ENCODE data around the gene MAL.

The MAL gene

DNA sequence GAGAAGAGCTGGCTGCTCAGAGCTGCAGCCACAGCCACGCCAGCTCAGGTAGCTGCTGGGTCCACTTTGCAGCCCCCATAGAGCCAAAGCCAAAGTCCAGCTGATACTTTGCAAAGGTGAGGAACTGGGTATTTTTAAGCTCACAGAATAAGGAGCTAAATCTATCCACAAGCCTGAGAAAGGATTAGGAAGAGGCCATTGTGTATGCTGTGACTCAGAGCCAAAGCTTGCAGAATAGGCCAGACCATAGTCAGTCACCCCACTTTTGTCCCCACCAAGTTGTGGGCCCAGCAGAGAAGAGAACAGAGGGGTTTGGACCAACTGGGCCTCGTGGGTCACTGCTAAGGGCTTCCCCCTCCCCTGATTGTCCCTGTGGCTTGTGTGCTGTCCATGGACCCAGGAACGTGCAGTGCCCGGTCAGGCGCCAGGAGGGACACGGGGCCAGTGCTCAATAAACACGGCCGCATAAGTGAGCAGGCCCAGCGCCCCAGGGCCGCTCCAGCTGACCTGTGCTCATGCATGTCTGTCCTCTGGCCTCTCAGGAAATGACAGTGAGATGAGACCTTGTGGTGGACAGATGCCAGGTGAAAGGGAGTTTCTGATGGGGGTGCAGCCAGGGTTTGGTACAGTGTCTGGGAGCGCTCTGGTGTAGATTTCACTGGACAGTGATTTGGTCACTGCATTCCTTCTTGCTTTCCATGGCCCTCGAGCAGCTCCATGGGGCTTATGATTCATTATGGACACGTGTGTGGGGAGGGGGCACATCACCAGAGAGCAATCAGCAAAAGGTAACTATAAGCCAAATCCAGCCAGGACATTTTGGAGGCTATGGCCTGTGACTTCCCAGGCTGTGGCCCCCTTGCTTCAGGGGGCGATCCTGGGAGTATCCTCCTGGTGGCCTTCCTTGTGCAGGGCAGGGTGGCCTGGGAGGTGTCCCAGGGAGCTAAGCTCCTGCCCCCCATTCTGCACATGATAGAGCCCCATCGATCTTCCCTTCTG is 31.3 kb downstream of the MAL start:
- H3K36me3 ChIP-seq (ENCODE audit: control insufficient read depth, insufficient read depth, low read length): no peaks in the 10 kb centered on the region
- TF ChIP-seq, protein P1, sequence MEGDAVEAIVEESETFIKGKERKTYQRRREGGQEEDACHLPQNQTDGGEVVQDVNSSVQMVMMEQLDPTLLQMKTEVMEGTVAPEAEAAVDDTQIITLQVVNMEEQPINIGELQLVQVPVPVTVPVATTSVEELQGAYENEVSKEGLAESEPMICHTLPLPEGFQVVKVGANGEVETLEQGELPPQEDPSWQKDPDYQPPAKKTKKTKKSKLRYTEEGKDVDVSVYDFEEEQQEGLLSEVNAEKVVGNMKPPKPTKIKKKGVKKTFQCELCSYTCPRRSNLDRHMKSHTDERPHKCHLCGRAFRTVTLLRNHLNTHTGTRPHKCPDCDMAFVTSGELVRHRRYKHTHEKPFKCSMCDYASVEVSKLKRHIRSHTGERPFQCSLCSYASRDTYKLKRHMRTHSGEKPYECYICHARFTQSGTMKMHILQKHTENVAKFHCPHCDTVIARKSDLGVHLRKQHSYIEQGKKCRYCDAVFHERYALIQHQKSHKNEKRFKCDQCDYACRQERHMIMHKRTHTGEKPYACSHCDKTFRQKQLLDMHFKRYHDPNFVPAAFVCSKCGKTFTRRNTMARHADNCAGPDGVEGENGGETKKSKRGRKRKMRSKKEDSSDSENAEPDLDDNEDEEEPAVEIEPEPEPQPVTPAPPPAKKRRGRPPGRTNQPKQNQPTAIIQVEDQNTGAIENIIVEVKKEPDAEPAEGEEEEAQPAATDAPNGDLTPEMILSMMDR (IDR thresholded peaks at IDR 0.05; ENCODE audit: insufficient read depth, low read length, poor library complexity, severe bottlenecking): no peak
- no peaks in the 10 kb centered on the region for H3K27me3 ChIP-seq (replicated peaks; ENCODE audit: control insufficient read depth, insufficient read depth, low read length)
- no peak overlapping the region for H3K4me3 ChIP-seq (replicated peaks; ENCODE audit: low read depth, low read length)
- no peak for DNase-seq (ENCODE audit: extremely low read depth, insufficient read length)

DNA sequence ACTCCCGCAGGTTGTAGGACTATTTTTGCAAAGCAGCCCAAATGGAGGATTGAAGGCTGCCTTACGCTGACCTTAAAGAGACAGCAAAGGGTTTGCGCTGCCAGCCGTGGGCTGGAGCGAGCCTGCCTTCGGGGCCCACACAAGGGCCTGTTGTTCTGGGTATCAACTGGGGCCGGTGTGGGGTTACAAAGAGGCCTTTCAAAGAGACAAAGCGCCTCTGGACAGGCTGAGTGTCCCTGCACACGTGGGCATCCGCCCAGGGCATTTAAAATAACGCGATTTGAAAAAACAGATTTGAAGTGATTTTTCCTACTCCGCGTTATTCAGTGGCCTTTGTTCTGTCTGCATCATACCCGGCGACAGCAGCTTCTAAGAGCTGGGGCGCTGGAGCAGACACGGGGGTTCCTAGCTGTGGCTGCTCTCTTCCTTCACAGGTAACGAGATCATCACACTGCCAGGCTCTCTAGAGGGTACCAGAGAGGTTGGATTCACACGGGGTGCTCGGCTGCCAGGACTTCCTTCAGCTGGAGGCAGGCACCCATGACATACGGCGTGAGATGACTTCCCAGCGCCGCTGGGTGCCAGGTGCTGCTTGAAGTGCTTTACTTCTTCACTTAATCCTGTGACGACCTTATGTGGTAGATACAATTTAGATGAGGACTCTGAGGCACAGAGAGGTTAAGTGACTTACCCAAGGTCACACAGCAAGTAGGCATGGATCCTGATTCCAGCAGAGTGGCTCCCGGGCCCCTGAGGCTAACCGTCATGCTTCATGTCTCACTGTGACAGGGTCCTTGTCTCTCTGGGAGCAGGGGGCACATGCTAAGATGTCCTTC is 32.2 kb downstream of the MAL start:
- no peak for DNase-seq (ENCODE audit: extremely low read depth, insufficient read length)
- H3K36me3 ChIP-seq (ENCODE audit: control insufficient read depth, insufficient read depth, low read length): no peaks in the 10 kb centered on the region
- H3K27me3 ChIP-seq (replicated peaks; ENCODE audit: control insufficient read depth, insufficient read depth, low read length): no peaks in the 10 kb centered on the region
- no peak overlapping the region for H3K4me3 ChIP-seq (replicated peaks; ENCODE audit: low read depth, low read length)
- TF ChIP-seq, protein P1 (IDR thresholded peaks at IDR 0.05; ENCODE audit: insufficient read depth, low read length, poor library complexity, severe bottlenecking): no peak

DNA sequence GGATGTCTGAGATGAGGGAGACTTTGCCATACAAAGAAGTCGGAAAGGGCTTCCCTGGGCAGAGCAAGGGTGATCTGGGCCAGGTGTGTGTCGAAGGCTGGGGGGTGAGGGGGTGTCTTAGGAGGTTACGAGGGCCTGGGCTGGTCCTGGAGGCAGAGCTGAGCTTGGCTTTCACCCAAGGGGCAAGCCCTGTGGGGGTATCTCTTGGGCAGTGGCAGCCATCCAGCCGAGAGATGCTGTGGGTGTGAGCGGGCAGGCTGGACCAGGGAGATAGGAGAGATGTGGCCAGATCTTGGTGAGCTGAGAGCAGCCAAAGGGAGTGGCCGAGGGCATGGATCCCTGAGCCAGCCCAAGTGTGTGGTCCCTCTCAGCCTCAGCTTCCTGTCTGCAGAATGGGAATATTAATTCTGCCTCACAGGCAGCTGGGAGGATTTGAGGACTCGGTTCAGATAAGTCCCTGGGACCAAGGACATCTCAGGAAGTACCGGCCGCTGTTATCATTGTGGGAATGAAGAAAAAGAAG is 33.0 kb downstream of the MAL start:
- H3K36me3 ChIP-seq (ENCODE audit: control insufficient read depth, insufficient read depth, low read length): no peaks in the 10 kb centered on the region
- no peak overlapping the region for H3K4me3 ChIP-seq (replicated peaks; ENCODE audit: low read depth, low read length)
- H3K27me3 ChIP-seq (replicated peaks; ENCODE audit: control insufficient read depth, insufficient read depth, low read length): no peaks in the 10 kb centered on the region
- TF ChIP-seq, protein P1 (IDR thresholded peaks at IDR 0.05; ENCODE audit: insufficient read depth, low read length, poor library complexity, severe bottlenecking): no peak
- DNase-seq (ENCODE audit: extremely low read depth, insufficient read length): no peak

DNA sequence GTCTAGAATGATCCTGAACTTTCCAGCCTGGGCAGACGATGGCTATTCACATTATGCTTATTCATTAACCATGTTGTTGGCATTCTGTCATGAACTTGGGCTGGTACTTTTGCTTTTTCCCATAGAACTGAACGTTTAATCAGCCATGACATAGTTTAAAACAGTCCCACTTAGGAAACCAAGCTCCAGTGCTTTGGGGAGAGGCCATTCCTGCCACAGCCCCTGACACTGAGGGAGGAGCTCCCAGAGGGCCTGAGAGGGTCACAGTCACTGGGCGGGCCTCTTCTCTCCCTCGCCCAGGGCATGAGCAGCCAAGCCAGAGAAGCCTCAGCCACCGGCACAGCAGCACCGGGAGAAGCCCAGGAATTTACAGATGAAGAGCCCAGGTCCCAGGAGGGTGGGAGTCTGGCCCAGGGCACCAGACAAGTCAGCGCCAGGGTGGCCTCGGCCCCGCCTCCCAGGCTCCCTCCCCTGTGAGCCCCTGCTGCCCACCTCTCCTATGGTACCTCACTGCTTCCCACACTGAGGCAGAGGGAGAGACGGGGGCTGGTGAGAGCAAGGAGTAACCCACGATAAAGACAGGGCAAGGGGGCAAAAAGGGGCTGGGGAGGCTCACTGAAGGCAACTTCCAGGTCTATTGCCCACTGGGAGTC is 33.6 kb downstream of the MAL start:
- no peaks in the 10 kb centered on the region for H3K36me3 ChIP-seq (ENCODE audit: control insufficient read depth, insufficient read depth, low read length)
- TF ChIP-seq, protein P1 (IDR thresholded peaks at IDR 0.05; ENCODE audit: insufficient read depth, low read length, poor library complexity, severe bottlenecking): no peak
- no peak for DNase-seq (ENCODE audit: extremely low read depth, insufficient read length)
- no peak overlapping the region for H3K4me3 ChIP-seq (replicated peaks; ENCODE audit: low read depth, low read length)
- no peaks in the 10 kb centered on the region for H3K27me3 ChIP-seq (replicated peaks; ENCODE audit: control insufficient read depth, insufficient read depth, low read length)

DNA sequence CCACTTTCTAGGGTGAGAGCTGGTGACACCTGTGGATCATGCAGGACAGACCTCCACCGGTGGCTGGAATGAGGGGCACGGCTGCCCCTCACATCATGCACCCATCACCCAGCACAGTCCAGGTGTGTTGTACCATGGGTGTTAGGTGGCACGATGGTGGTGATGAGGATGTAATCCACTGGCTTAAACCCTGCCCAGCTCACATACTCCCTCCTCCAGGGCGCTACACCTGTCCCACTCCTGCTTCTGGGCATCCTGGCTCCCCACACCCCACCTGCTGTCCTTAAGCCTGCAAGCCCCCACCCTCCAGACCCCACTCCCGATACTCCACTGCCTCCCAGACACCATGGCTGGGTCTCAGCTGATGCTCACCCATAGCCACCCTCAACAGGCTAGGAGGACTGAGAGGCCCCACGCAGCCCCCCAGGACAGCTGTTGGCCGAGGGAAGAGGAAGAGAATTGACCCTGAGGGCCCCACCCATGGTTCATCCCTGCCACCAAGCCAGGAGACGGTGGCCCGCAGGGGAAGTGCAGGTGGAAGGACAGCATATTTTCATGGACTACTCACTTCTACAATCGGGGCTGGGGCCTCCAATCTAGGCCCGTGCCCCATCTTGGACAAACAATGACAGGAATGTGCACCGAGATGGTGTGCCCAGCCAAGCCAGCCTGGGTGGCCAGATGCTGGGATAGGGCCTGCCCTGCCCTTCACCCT is 34.3 kb downstream of the MAL start:
- Histone ChIP-seq H3K4me3 (replicated peaks; ENCODE audit: low read depth, low read length) (no peak overlapping the region), H3K27me3 (replicated peaks; ENCODE audit: control insufficient read depth, insufficient read depth, low read length) (no peaks in the 10 kb centered on the region), H3K36me3 (ENCODE audit: control insufficient read depth, insufficient read depth, low read length) (no peaks in the 10 kb centered on the region)
- no peak for DNase-seq (ENCODE audit: extremely low read depth, insufficient read length)
- TF ChIP-seq, protein P1 (IDR thresholded peaks at IDR 0.05; ENCODE audit: insufficient read depth, low read length, poor library complexity, severe bottlenecking): no peak

All from GM06990 (cell line).